ENCODE results near the gene CDH12.
"Not testable (repeated sequence)": the region's sequence is repeated elsewhere in the genome, so short reads cannot be mapped to it uniquely, and the experiment has no call there.

- not testable (repeated sequence) for TF ChIP-seq CTCF (IDR thresholded peaks at IDR 0.05; ENCODE audit: insufficient read depth, low read length, poor library complexity, severe bottlenecking); EZH2phosphoT487 (conservative IDR thresholded peaks at IDR 0.05; ENCODE audit: low read length)
Observed at GRCh38 chr5:22516497-22516896, 336.6 kb downstream of the CDH12 start.
